ENCODE results near the gene SNRPF.
A peak's percentile ranks its signal among the peaks of the same experiment; 100 is the strongest.
"Not testable (repeated sequence)": the region's sequence is repeated elsewhere in the genome, so short reads cannot be mapped to it uniquely, and the experiment has no call there.

The SNRPF gene

GRCh38 chr12:95858451-95859343 lies at the start of gene SNRPF:
Gene SNRPF (plus strand): TSS chr12:95858952. CDS start chr12:95859074, 122 bp downstream.
- DNase-seq = peak; percentile 98

GRCh38 chr12:95809000-95809680 lies 49.6 kb upstream of the SNRPF start:
- DNase-seq = no peak

- no peak for DNase-seq
These were observed 48.3 kb upstream of the SNRPF start for GRCh38 chr12:95810411-95810810.

- not testable (repeated sequence) for DNase-seq
These were observed 46.6 kb upstream of the SNRPF start for GRCh38 chr12:95812155-95812554.

- DNase-seq = peak; percentile 38
These were observed 43.0 kb upstream of the SNRPF start for GRCh38 chr12:95815632-95816212.

- peak; percentile 84 for DNase-seq
These were observed 38.6 kb upstream of the SNRPF start for GRCh38 chr12:95820096-95820703.

GRCh38 chr12:95829395-95829794 lies 29.4 kb upstream of the SNRPF start:
- DNase-seq = no peak

- no peak for DNase-seq
These were observed 28.2 kb upstream of the SNRPF start for GRCh38 chr12:95830335-95831089.

GRCh38 chr12:95834572-95834971 lies 24.2 kb upstream of the SNRPF start:
- no peak for DNase-seq

GRCh38 chr12:95836185-95836609 lies 22.6 kb upstream of the SNRPF start:
- peak; percentile 51 for DNase-seq

- DNase-seq = no peak
These were observed 22.0 kb upstream of the SNRPF start for GRCh38 chr12:95836630-95837239.

GRCh38 chr12:95837240-95838038 lies 21.3 kb upstream of the SNRPF start:
- no peak for DNase-seq

- peak; percentile 13 for DNase-seq
These were observed 20.6 kb upstream of the SNRPF start for GRCh38 chr12:95838125-95838524.

GRCh38 chr12:95842426-95842825 lies 16.3 kb upstream of the SNRPF start:
- DNase-seq = not testable (repeated sequence)

- DNase-seq = peak; percentile 48
These were observed 10.0 kb upstream of the SNRPF start for GRCh38 chr12:95848575-95849388.

- no peak for DNase-seq
These were observed 7.1 kb upstream of the SNRPF start for GRCh38 chr12:95851606-95852005.

GRCh38 chr12:95852133-95852532 lies 6.6 kb upstream of the SNRPF start:
- DNase-seq = no peak

GRCh38 chr12:95857156-95857555 lies 1.6 kb upstream of the SNRPF start:
- no peak for DNase-seq

- no peak for DNase-seq
These were observed 953 bp upstream of the SNRPF start for GRCh38 chr12:95857799-95858198.

- DNase-seq = peak; percentile 38
These were observed 628 bp downstream of the SNRPF start for GRCh38 chr12:95859344-95859816.
